A204.1 (cell line): ENCODE data around the gene RAB40C.

Experiments used
- FAIRE-seq: peaks from 2 replicates; lab custom pipeline; 2012; peaks lifted over from hg19 to GRCh38; lab: Jason Lieb, UNC

The RAB40C gene

DNA sequence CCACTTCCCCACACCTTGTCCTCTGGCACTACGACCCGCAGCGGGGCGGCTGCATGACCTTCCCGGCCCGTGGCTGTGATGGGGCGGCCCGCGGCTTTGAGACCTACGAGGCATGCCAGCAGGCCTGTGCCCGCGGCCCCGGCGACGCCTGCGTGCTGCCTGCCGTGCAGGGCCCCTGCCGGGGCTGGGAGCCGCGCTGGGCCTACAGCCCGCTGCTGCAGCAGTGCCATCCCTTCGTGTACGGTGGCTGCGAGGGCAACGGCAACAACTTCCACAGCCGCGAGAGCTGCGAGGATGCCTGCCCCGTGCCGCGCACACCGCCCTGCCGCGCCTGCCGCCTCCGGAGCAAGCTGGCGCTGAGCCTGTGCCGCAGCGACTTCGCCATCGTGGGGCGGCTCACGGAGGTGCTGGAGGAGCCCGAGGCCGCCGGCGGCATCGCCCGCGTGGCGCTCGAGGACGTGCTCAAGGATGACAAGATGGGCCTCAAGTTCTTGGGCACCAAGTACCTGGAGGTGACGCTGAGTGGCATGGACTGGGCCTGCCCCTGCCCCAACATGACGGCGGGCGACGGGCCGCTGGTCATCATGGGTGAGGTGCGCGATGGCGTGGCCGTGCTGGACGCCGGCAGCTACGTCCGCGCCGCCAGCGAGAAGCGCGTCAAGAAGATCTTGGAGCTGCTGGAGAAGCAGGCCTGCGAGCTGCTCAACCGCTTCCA is 43.6 kb downstream of the RAB40C start:
- no peak for FAIRE-seq

DNA sequence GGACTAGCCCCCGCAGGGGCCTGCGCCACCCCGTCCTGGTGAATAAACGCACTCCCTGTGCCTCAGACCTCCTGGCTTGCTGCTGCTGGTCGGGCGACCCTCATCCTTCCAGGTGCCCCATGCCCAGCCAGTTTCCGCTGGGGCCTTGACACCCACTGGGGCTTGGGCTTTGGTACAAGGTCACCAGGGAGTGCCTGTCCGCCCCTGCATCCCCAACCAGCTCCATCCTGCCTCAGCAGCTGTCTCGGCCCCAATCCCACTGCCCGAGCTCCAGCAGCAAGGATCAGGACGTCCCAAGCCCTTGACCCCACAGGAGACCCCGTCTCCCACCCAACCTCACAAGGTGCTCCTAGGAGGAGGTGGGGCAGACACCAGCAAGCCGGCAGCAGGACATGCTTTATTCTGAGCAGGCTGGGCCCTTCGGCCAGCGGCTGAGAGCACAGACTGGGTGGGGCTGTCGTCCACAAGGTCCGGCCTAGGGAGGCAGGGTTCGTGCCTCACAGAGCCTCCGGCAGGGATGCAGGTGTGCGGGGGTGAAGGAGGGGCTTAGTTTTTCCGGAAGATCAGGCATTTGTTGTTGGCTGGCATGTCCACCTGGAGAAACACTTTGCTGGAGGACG is 44.3 kb downstream of the RAB40C start:
- no peak for FAIRE-seq

DNA sequence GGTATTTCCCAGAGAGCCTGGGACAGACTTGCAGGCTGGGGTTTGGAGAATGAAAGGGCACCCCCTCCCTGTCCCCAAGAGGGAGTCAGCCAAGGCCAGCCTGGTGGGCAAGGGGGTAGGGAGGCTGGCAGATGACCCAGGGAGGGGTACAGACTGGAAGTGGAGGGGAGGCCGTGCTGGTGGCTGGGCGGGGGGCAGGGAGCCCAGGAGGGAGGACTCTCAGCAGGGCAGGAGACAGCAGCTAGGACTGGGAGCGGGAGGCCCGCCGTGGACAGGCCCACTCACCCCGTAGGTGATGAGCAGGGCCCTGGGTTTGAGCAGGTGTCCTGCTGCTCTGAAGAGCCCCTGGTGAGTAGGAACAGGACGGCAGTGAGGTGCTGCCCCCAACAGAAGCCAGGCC is 45.1 kb downstream of the RAB40C start:
- no peak for FAIRE-seq

DNA sequence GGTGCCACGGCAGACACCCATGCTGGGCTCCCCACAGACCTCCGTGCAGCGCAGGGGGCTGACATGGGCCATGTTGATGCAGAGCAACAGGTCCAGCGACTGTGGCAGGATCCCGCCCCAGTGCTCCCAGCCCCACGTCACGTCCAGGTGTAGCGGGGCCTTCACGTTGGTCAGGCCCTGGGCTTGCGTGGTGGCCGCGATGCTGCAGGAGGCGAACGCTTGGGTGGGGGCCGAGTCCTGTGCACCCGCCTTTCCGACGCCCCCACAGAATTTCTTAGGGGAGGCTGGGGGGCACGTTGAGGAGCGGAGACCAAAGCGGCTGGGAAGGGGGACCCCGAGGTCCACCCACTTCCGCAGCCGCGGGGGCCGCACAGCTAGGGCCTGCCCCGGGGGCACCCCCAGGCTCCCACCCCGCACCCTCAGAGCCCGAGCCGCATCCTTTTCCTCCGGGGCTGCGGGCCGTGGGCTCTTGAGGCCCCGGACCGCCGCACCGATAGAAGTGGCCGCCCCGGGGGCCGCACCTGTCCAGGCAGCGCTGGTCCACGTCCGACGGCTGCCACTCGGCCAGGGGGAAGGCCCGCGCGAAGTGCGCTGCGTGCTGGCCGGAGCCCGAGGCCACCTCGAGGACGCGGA is 45.8 kb downstream of the RAB40C start:
- no peak for FAIRE-seq

DNA sequence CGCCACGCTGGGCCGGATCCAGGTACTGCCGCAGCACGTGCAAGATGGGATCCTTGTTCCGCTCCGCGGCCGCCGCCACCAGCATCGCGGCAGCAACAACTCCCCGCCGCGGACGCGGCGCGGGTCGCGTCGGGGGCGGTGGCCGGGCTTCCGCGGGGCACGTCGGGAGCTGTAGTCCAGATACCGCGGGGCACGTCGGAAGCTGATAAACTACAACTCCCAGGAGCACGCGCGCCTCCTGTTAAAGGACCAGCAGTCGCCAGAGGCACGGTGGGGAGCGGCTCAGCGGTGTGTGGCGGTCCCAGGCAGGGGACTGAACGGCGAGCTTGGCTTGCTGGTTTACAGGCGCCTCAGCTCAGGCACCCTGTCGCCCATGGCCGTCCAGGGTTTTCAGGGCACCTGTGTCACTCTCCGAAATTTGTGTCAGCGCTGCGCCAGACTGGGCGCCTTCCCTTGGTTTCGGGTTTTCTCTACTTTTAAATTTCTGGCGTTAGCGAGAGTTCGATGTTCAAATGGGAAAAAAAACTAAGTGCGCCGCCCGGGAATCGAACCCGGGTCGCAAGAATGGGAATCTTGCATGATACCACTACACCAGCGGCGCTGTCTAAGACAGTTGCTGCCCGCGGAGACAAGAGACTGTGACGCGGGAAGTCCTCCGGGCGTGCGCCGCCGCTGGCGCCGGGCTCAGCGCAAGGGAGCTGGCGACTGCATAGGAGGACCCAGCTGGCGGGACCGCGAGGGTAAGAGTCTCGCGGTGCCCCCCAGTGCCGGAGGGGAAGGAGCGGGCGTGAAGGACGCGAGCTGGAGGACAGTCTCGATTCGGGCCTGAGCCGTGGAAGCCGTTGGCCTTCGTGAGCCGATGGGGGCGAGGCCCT is 46.6 kb downstream of the RAB40C start, which contains the start of gene METTL26:
Gene METTL26 (minus strand): TSS at position 100 of the 875 bp plus-strand sequence. CDS start 15 bp downstream, at position 85.
- FAIRE-seq: no peak

DNA sequence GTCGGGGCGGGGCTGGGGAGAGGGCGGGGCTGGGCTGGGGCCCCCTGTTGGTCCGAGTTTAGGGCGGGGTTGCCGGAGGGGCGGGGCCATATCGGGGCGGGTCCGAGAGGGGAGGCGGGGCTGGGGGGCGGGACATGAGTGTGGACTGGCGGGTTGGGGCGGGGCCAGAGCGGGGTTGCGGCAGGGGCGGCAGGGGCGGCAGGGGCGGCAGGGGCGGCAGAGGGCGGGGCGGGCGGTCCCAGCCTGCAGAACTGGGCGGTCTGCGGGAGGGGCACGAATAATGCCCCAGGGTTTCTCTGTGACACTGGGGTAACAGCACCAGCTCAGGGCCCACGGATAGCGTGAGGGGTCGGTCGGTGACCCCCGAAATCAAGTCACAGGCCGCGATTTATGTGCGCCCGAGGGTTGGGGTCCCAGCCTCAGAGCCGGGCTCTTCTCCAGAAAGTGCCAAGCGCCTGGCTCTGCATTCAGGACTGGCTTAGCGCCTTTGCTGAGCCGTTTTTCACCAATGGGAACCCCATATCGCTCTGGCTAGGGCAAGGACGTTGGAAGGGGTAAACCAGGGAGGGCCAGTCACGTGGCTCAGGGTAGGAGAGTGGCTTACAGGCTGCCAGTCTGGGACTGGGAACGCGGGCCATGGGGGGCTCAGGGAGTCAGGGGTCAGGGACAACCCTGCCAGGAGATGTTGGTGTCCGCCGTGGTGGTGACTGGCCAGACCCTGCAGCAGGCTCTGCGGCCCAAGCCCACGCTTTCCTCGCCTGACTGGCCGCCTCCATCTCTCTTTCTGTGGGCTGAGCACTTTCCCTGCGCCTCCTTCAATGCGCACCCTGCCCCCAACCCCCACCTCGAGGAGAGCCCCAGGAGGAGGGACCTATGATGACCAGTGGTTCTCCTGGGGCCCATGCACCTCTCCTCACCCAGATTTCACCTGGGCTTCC is 47.5 kb downstream of the RAB40C start:
- no peak for FAIRE-seq

DNA sequence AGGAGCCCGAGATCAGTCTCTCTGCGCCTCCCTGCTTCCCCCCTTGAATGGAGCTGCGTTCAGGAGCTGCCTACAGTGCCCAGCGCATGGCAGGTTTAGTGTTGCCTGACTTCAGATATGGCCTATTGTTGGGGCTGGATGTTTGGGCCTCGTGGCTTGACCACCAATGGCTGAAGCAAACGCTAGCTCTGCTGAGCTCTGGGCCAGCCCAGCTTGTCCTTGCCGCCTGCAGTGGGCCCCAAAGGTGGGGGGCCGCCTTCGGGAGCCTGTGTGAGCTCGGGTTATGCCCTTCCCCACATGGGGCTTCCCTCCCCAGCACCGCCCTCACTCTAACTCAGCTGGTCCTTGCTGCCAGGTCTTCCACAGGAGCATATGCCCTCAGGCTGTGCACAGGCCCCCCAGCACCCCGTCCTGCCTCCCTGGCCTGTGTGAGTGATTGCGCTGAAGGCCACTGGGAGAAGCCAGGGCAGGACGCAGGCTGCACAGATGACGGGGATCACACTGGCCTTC is 48.2 kb downstream of the RAB40C start:
- FAIRE-seq: no peak

DNA sequence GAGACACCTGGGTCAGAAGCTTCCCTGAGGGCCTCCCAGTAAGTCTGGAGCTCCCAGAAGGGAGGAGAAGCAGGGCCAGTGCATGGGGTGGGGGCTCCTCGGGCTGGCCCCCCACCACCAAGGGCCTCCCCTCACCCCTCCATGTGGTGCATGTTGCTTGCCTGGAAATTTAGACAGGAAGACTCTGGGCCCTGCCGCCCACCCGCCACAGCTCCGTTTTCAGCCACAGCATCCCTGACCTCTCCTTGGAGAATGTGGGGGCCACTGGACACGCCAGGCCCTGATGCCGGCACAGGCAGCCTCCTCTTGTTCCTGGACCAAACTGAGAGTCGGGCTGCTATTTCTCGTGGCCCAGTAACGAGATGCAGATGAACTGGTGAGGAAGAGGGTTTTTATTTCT is 49.0 kb downstream of the RAB40C start:
- no peak for FAIRE-seq

DNA sequence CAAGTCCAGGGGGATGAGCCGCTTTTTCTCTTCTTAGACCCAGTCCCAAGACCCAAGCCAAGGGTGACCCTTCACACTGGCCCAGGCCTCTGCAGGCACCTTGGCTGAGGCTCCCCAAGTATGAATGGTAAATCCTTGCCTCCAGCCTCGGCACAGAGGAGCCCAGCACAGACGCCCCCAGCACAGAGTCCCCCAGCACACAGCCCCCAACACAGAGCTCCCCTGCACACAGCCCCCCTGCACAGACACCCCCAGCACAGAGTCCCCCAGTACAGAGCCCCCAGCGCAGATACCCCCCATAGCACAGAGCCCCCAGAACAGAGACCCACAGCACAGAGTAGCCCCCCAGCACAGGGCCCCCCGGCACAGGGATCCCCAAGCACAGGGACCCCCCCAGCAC is 50.7 kb downstream of the RAB40C start:
- no peak for FAIRE-seq

DNA sequence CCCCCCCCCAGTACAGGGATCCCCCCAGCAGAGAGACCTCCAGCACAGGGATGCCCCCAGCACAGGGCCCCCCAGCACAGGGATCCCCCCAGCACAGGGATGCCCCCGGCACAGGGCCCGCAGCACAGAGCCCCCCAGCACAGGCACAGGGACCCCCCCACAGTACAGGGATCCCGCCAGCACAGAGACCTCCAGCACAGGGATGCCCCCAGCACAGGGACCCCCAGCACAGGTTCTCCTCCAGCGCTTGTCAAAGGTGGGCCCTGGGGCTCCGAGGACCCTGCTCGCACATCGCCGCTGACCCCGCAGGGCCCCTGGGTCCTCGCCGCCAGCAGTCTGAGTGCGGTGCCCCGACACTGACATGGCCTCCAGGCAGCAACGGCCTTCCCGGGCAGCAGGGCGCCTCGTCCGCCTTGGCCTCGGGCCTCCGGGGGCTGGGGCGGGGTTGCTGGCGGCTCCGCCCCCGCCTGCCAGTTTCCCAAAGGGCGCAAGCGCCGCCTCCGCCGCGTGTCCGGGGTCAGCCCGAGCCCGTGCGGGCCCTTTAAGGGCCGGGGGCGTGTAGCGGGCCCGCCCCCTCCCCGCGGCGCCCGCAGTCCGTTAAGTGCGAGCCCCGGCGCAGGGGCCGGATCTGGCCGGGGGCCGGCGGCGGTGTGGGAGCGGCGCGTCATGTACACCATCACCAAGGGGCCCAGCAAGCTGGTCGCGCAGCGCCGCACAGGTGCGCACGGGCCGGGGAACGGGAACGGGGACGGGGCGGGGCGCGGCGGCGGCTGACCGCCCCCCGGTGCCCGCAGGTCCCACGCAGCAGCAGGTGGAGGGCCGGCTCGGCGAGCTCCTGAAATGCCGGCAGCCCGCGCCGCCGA is 51.7 kb downstream of the RAB40C start, which contains the start of gene MCRIP2:
Gene MCRIP2 (plus strand): TSS at position 503 of the 863 bp plus-strand sequence. CDS start 164 bp downstream, at position 667.
- no peak for FAIRE-seq

DNA sequence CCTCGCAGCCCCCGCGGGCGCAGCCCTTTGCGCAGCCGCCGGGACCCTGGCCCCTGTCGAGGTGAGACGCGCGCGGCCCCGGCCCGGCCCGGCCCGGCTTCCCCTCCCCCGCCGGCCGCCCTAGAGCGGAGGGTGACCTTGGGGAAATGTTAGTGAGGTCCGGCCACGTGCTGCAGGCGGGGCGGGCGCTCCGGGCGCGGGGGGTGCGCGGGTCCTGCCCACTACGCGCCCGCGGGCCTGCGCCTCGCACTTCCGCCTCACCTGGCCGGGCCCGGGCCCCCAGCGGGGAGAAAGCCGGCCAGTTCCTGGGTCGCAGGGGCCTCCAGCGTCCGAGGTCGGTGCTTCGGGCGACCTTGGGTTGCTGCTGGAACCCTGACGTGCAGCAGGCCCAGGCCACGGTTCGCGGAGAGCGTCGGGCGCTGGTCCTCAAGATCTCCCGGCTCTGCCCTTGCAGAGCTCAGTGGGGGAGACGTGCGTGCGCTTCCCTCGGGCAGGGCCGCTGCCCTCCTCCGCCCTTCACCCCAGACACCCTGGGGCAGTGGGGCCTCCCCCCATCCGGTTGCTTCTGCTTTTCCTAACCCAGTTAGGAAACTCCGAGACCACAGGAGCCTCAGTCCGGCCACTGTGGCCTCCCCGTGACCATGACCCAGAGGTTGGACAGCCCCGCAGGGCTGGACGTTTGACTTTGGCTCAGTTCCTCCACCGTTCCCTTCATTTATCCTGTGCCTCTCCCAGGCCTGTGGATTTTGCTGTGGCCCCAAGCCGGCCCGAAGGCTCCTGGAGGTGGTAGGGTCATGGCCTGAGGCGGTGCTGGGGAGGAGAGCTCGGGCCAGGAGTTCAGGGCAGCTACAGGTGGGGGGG is 52.6 kb downstream of the RAB40C start:
- no peak for FAIRE-seq

DNA sequence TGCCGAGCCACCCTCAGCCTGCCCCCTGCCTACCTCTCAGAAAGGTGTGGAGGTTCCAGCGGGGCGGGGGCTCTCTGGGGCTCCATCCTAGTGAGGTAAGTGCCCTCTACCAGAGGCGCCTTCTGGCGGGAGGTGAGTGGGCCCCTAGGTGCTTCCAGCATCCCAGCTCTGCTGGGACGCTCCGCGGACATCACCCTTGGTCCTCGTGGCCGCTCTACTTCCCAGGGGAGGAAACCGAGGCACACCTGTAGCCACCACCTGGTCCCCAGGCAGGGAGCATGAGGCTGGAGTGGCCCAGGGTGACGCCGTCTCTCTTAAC is 53.1 kb downstream of the RAB40C start:
- no peak for FAIRE-seq

DNA sequence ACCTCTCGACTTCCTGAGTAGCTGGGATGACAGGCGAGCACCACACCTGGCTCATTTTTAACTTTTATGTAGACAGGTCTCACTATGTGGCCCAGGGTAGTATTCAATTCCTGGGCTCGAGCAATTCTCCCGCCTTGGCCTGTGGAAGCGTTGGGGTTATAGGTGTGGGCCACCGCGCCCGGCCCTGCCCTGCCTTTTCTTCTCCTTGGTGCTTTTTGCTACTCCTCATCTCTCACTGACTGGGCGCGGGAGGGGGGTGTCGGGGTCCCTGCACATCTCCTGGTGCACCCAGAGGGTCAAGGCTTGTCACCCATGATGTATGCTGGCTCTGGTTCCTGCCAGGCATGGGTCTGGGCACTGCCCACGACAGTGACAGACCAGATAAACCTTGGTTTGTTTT is 54.7 kb downstream of the RAB40C start:
- FAIRE-seq: no peak

DNA sequence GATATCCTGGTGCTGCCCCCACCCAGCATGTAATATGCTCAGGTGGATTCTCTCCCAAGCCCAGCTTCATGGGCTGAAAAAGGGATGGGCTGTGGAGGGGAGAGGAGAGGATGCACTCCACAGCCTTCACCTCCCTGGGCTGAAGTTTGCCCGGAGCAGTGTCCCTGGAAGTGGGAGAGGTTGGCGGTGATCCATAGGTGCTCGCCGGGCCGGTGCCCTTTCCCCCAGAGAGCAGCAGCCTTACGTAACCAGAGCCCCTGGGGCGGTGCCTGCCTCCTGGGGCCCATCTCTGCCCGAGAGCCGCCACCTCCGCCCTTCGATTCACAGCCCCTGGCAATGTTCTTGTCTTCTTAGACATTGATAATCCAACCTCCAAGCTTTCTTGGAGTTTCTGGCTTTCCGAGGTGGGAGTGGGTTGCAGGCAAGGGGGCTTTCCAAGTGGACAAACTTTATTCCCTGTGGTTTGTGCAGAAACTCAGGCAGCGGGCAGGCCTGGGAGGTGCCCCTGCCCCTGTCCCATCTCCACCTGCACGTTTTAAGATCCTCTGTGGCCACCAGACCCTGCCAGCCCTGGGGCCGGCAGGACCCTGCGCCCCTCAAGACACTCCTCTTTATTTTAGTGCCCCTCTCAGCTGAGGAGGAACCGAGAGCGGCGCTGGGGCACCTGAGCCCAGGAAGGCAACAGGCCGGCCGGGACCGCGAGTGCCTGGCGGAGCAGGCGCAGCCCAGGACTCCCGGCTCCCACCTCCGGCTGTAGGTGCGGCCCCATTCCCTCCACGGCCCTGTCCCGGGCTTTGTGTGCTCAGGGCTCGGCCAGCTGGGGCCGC is 56.2 kb downstream of the RAB40C start:
- no peak for FAIRE-seq

DNA sequence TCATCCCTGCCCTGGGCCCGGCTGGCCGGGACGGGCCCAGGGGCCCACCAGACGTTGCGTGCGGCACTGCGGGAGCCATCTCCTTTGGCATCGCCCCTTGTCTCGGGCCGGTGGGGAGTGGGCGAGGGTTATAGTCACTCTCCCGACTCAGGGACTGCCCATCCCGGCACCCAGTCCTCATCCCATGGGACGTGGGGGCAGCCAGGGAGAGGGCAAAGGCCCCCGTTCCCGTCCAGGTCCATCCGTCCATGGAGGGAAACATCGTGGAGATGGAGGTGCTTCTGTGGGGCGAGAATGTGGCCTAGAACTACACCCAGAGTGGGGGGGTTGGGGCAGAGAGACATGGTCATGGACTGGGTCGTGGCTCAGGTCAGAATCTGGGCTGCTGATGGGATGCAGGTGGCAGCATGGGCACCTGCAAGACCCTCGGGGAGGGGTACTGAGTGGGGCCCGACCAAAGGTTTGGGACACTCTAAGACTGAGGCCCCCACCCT is 56.9 kb downstream of the RAB40C start:
- FAIRE-seq: no peak

DNA sequence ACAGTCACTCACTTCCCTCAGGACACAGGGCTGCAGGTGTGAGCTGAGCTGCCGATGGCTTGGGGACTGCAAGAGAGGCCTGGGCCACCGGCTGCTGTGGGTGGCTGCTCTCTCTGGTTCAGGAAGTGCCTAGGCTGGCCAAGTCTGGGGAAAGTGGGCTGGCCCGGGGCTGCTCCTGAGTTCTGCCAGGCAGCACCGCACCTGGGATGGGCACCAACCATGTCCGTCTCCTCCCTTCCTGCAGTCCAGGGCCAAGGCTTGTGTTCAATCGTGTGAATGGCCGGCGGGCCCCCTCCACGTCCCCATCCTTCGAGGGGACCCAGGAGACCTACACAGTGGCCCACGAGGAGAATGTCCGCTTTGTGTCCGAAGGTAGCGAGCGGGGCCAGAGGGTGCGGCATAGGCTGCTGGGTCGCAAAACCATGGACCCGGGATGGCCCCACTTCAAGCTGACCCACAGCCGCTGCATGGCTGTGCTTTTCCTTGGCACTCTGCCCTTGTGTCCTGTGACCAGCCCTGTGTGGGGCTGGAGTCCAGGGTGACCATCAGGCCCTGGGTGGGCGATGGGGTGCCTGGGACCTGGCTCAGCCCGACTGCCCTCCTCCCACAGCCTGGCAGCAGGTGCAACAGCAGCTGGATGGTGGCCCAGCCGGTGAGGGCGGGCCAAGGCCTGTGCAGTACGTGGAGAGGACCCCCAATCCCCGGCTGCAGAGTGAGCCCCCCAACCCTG is 57.5 kb downstream of the RAB40C start:
- no peak for FAIRE-seq

DNA sequence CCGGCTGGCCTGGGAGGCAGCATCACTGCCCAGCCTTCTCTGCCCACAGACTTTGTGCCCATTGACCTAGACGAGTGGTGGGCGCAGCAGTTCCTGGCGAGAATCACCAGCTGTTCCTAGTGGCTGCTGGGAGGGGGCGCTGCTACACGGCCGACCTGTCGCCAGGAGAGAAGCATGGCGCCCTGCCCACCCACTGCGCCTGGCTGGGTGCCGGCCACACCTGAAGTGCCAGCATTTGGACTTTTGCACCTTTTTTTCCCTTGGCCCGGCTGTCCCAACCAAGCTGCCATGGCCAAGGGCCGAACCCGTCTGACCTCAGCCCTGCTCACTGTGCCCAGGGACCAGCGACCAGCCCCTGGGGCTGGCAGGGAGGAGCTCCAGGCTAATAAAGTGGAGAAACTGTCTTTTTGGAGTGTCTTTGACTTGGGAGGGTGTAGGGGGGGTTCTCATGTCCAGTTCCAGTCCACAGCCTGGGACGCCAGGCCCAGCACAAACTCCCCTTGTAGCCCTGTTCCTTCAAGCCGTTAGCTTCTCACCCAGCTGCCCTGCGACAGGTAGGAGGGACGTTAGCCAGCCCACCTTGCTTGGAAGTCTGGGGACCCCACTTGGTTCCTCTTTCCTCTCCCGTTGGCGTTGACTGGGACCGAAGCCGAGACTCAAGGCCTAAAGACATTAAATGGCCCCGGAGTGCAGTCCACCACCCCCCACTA is 58.4 kb downstream of the RAB40C start:
- FAIRE-seq: no peak
